SK-N-SH (cell line): ENCODE data around the gene SULT1A3.

Experiments
- USF2 ChIP-seq: fragments of 150-350 bp; IDR thresholded peaks from 2 replicates; pipeline ENCODE4 v1.6.1; 2017; ENCODE audit warnings: antibody characterized with exemption, low read length, low read depth, borderline replicate concordance
- ZBTB33 ChIP-seq: IDR thresholded peaks from 2 replicates; pipeline ENCODE4 v1.4.0; 2012; ENCODE audit warnings: low read depth, borderline replicate concordance

GRCh38 chr16:30173054-30173453, 26.0 kb upstream of the SULT1A3 start:
- TF ChIP-seq USF2 (no peak), ZBTB33 (no peak)
